GM19351 (cell line): ENCODE results near the gene MUSTN1.

Experiments used
- ATAC-seq: cut with Tn5 transposase; IDR thresholded peaks from one replicate; pipeline ENCODE4 v1.9.1; 2021; ENCODE audit warnings: mild to moderate bottlenecking, moderate library complexity; ENCODE audit not compliant: unreplicated experiment

MUSTN1 gene

DNA sequence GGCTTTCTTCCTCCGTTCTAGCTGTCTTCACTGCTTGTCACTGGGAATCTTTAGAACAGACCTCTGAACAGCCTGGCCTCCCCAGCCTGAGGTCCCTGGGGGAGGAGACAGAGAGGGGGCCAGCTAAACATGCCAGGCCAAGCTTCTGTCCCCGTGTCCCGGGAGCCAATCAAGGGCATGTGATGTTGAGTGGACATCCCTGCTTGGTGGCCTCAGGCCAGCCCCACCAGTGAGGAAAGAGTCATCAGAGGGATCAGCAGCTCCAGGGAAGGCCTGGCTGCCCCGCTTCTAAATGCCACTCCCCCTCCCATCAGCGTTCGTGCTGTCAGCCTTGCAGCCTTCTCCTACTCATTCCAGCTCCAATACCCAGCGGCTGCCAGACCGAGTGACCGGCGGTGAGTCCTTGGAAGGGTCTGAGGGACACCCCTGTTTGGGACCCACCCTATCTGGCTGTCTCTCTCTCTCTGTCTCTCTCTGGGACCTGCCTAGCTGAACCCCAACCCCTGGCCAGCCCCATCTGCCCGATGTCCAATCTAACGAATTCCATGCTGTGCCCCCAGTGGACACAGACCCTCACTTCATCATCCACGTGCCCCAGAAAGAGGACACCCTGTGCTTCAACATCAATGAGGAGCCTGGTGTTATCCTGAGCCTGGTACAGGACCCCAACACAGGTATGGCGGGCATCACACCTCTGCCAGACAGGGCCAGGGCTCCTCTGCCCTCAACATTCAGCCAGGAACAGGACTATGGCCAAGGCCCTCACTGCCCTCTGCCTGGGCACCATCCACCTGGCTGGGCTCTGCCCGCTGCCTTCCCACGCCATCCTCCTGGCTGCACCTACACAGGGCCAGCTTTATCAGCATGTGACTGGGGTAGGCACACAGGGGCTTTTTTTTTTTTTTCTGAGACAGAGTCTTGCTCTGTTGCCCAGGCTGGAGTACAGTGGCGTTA is 46.9 kb downstream of the MUSTN1 start:
- no peak for ATAC-seq

DNA sequence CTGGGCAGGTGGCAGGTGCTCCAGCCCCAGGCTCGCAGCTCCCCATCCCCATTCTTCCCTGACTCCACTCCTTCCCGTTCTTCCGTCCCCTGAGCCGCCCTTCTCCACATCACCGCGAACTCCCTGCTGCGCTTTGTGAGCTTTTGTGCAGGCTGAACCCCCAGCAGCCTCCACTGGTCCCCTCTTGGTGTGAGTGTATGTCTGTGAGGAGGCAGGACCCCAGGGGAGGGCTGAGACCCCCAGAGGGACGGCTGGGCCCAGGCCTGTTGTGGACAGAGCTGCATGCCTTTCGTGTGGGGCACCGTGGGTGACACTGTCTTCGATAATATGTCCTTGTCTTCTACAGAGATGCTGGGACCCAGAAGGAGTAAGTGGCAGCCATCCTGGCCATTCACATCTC is 47.6 kb downstream of the MUSTN1 start:
- no peak for ATAC-seq

DNA sequence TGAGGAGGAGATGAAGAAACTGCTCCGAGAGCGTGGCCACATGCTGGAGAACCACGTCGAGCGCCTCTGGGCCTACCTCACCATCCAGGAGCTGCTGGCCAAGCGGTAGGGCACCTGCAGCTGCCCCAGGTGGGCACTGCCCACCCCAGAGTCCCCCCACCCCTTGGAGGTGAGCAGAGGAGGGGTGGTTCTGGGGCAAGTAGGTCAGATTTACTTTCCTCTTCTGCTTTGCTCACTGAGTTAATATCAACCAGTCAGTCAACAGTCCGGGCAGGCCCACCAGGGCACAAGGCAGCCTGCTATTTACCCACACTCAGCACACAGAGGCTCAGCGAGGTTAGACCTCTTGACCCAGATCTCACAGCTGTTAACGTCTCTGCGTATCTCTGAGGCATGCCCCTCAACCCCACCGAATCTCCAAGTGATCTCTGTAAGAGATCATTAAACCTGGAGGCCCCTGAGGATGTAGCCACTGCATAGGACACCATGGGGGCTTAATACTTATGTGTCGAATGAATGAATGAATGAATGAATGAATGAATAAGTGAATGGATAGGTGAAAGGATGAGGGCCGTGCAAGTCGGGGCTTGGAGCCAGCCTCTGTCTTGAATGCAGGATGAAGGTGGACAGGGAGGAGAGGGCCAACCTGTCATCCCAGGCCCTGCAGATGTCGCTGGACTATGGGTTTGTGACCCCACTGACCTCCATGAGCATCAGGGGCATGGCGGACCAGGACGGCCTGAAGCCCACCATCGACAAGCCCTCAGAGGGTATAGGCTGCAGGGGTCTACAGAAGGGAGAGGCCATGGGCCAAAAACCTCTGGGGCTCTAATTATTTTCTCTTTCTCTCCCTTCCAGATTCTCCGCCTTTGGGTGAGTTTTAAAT is 48.2 kb downstream of the MUSTN1 start:
- no peak for ATAC-seq

DNA sequence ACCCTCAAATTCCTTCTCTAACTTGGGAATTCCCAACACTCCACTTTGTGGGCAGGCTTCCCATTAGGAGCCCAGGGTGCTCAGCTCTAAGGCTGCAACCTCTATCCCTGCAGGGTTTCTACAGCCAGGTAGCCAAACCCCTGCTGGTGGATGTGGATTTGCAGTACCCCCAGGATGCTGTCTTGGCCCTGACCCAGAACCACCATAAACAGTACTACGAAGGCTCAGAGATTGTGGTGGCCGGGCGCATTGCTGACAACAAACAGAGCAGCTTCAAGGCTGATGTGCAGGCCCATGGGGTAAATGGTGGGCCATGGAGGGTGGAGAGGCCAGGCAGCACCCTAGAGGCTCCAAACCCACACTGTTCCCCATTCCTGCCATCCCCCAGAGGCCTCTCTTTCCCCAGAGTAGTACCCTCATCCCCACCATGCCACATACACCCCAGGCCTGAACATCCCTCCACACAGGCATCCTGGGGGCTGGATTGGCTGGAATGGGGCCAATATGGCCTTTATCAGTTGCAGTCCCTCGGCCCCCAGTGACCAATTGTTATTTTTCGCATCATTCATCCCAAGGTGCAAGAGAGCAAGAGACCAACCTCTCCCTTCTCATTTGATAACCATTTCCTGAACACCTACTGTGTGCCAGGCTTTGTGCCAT is 49.8 kb downstream of the MUSTN1 start:
- no peak for ATAC-seq

DNA sequence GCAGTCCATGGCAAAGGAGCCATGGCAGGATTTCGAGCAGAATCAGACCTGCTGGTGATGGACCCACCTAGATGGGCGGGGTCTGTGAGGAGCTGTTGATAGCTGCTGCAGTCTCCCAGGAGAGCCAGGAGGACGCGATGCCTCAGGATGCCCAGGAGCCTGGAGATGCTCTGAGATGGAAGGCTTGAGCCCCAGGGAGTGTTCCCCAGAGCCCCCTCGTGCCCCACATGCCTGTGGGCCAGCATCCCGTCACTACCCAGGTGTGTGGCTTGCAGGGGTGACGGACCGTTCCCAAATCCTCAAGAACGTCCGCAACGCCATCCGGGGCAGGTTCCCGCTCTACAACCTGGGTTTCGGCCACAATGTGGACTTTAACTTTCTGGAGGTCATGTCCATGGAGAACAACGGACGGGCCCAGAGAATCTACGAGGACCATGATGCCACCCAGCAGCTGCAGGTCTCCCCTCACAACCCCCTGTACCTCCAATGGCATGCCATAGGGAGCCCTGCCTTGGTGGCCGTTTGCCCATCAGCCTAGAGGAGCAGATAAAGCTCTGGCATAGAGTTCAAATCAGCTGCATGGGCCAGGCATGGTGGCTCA is 50.7 kb downstream of the MUSTN1 start:
- ATAC-seq = no peak

DNA sequence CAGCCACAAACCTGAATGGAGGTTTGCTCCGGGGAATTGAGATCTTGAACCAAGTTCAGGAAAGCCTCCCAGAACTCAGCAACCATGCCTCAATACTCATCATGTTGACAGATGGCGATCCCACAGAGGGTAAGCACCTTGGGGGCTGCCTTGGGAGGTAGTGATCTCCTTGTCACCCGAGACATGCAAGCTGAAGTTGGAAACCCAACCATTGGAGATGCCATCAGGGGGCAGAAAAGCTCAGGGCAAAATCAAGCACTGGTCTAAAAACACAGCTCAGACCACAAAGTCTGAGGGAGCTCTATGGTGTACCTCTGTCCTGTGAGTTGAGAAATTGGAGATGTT is 51.6 kb downstream of the MUSTN1 start:
- no peak for ATAC-seq
